Measurements from ENCODE around the gene KRT35. TPM values are rescaled to one million over a fixed set of nuclear protein-coding genes. Genes with fewer than 3 reads are reported as not detected.

KRT35 gene
- total and polyA plus RNA-seq, 4 experiments from 2014 or later: not detected

GRCh38 chr17:41483991-41484826 lies 3.3 kb upstream of the KRT35 start:
- Histone ChIP-seq H3K27ac (ENCODE audit: low read depth, low read length) (no peak overlapping the region), H3K4me3 (ENCODE audit: low read length in 2 of 2) (no peak overlapping the region), H3K27me3 (ENCODE audit: insufficient read depth, low read length) (no peaks in the 10 kb centered on the region), H3K9me3 (ENCODE audit: control insufficient read depth in 1 of 2, low read length in 2 of 2) (no peaks in the 10 kb centered on the region), H3K4me1 (ENCODE audit: insufficient read depth, low read length) (no peaks in the 10 kb centered on the region), H3K36me3 (ENCODE audit: insufficient read depth, low read length) (no peaks in the 10 kb centered on the region)
- intact Hi-C loops (cut with micrococcal nuclease): no loop called here
- no peaks in the 10 kb centered on the region for H3K9me3 Mint-ChIP-seq
- ChIA-PET POLR2A (ENCODE audit: partially characterized antibody) (no interaction called here), CTCF (ENCODE audit: partially characterized antibody) (interaction anchor here (0.6 to 1.3 kb wide), 3 partner anchors 65 to 162 kb away, joined by 3 read pairs; no protein-coding TSS in a partner anchor)
- DNase-seq: no peak
- no peak overlapping the region for H3K4me3 Mint-ChIP-seq
- no peaks in the 10 kb centered on the region for H3K4me1 Mint-ChIP-seq
- H3K27me3 Mint-ChIP-seq: no peaks in the 10 kb centered on the region
- H3K27ac Mint-ChIP-seq: no peak overlapping the region
- H3K36me3 Mint-ChIP-seq: no peaks in the 10 kb centered on the region

GRCh38 chr17:41483531-41483930 lies 2.6 kb upstream of the KRT35 start:
- POLR2A ChIA-PET (ENCODE audit: partially characterized antibody): no interaction called here
- Mint-ChIP-seq H3K9me3 (no peaks in the 10 kb centered on the region), H3K27ac (peak overlapping the region in 2 of 7 donors; percentile 13 to 81), H3K27me3 (no peaks in the 10 kb centered on the region), H3K4me3 (no peak overlapping the region), H3K36me3 (no peaks in the 10 kb centered on the region), H3K4me1 (no peaks in the 10 kb centered on the region)
- no peaks in the 10 kb centered on the region for H3K9me3 ChIP-seq (ENCODE audit: control insufficient read depth in 1 of 2, low read length in 2 of 2)
- CTCF ChIA-PET (ENCODE audit: partially characterized antibody): interaction anchor here (0.8 to 1.3 kb wide), 2 partner anchors 65 to 93 kb away, joined by 3 read pairs; no protein-coding TSS in a partner anchor
- no peaks in the 10 kb centered on the region for H3K36me3 ChIP-seq (ENCODE audit: insufficient read depth, low read length)
- no peaks in the 10 kb centered on the region for H3K27me3 ChIP-seq (ENCODE audit: insufficient read depth, low read length)
- H3K4me1 ChIP-seq (ENCODE audit: insufficient read depth, low read length): no peaks in the 10 kb centered on the region
- no peak for DNase-seq
- H3K4me3 ChIP-seq (ENCODE audit: low read length in 2 of 2): no peak overlapping the region
- no peak overlapping the region for H3K27ac ChIP-seq (ENCODE audit: low read depth, low read length)
- intact Hi-C loops (cut with micrococcal nuclease): no loop called here

DNA sequence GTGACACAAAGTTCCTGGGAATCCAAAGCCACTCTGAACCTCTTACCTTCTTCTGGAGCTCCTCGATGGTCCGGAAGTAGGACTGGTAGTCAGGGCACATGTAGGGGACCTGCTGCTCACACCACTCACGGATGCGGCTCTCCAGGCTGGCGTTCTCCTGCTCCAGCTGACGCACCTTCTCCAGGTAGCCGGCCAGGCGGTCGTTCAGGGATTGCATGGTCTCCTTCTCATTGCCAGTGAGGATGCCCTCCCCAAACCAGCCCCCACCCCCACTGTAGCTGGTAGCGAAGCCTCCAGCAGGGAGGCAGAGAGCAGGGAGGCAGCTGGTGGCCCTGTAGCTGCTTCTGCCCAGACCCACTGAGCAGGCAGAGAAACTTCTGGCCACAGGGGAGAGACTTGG lies 370 bp downstream of the KRT35 start:
- Histone ChIP-seq H3K4me3 (ENCODE audit: low read length in 2 of 2) (no peak overlapping the region), H3K4me1 (ENCODE audit: insufficient read depth, low read length) (no peaks in the 10 kb centered on the region), H3K27ac (ENCODE audit: low read depth, low read length) (no peak overlapping the region), H3K27me3 (ENCODE audit: insufficient read depth, low read length) (no peaks in the 10 kb centered on the region), H3K36me3 (ENCODE audit: insufficient read depth, low read length) (no peaks in the 10 kb centered on the region), H3K9me3 (ENCODE audit: control insufficient read depth in 1 of 2, low read length in 2 of 2) (no peaks in the 10 kb centered on the region)
- Mint-ChIP-seq H3K9me3 (no peaks in the 10 kb centered on the region), H3K27me3 (no peaks in the 10 kb centered on the region), H3K4me3 (no peak overlapping the region), H3K4me1 (no peaks in the 10 kb centered on the region), H3K27ac (no peak overlapping the region), H3K36me3 (no peaks in the 10 kb centered on the region)
- ChIA-PET POLR2A (ENCODE audit: partially characterized antibody) (no interaction called here), CTCF (ENCODE audit: partially characterized antibody) (interaction anchor here (1.2 kb wide), 1 partner anchor 9 kb away, joined by 3 read pairs; the partner anchor contains the start of gene KRT36)
- no peak for DNase-seq
- intact Hi-C loops (cut with micrococcal nuclease): no loop called here

DNA sequence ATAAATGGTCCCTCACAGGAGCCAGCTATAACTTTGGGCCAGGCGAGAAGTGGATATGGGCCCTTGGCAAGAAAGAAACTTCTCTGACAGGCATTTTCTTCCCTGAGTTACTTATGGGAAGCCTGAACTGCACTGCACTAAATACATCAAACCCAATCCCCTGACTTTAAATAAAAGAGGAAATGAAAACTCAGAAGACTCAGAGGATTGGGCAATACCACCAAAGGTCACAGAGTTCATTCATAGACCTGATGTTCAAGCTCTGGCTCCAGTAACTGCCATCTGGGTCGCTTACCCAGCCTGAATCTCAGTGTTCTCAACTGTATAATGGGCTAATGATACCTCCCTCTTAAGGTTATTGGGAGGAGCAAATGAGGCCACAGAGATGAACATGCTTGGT lies 815 bp downstream of the KRT35 start:
- no peak for DNase-seq
- H3K27me3 ChIP-seq (ENCODE audit: insufficient read depth, low read length): no peaks in the 10 kb centered on the region
- no peak overlapping the region for H3K4me3 ChIP-seq (ENCODE audit: low read length in 2 of 2)
- Mint-ChIP-seq H3K27me3 (no peaks in the 10 kb centered on the region), H3K27ac (no peak overlapping the region), H3K4me1 (no peaks in the 10 kb centered on the region), H3K9me3 (no peaks in the 10 kb centered on the region), H3K36me3 (no peaks in the 10 kb centered on the region), H3K4me3 (no peak overlapping the region)
- no peaks in the 10 kb centered on the region for H3K36me3 ChIP-seq (ENCODE audit: insufficient read depth, low read length)
- intact Hi-C loops (cut with micrococcal nuclease): no loop called here
- H3K4me1 ChIP-seq (ENCODE audit: insufficient read depth, low read length): no peaks in the 10 kb centered on the region
- H3K9me3 ChIP-seq (ENCODE audit: control insufficient read depth in 1 of 2, low read length in 2 of 2): no peaks in the 10 kb centered on the region
- H3K27ac ChIP-seq (ENCODE audit: low read depth, low read length): no peak overlapping the region
- CTCF ChIA-PET (ENCODE audit: partially characterized antibody): interaction anchor here (1.2 kb wide), 1 partner anchor 10 kb away, joined by 3 read pairs; the partner anchor contains the start of gene KRT36
- POLR2A ChIA-PET (ENCODE audit: partially characterized antibody): no interaction called here

DNA sequence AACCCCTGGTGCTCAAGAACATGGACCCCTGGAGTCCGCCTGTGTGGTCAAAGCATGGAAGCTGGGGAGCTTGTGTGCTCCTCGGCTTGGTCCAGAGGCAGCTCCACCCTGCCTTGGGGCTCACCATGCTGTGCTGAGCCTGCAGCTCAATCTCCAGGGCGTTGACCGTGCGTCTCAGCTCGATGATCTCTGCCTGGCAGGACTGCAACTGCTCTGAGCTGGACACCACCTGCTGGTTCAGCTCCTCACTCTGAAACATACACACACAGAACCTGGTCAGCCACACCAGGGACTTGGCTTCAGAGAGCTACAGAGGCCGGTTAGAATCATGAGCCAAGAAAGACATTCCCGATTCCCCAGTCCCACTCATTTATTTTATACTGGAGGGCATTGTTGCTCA lies 2.7 kb downstream of the KRT35 start:
- ChIA-PET POLR2A (ENCODE audit: partially characterized antibody) (no interaction called here), CTCF (ENCODE audit: partially characterized antibody) (interaction anchor here (1.7 kb wide), 1 partner anchor 11 kb away, joined by 4 read pairs; the partner anchor contains the start of gene KRT32)
- Mint-ChIP-seq H3K36me3 (no peaks in the 10 kb centered on the region), H3K27ac (no peak overlapping the region), H3K27me3 (no peaks in the 10 kb centered on the region), H3K9me3 (no peaks in the 10 kb centered on the region), H3K4me1 (no peaks in the 10 kb centered on the region), H3K4me3 (no peak overlapping the region)
- H3K27me3 ChIP-seq (ENCODE audit: insufficient read depth, low read length): no peaks in the 10 kb centered on the region
- H3K9me3 ChIP-seq (ENCODE audit: control insufficient read depth in 1 of 2, low read length in 2 of 2): no peaks in the 10 kb centered on the region
- H3K4me1 ChIP-seq (ENCODE audit: insufficient read depth, low read length): no peaks in the 10 kb centered on the region
- no peak for DNase-seq
- H3K4me3 ChIP-seq (ENCODE audit: low read length in 2 of 2): no peak overlapping the region
- intact Hi-C loops (cut with micrococcal nuclease): no loop called here
- no peak overlapping the region for H3K27ac ChIP-seq (ENCODE audit: low read depth, low read length)
- H3K36me3 ChIP-seq (ENCODE audit: insufficient read depth, low read length): no peaks in the 10 kb centered on the region

GRCh38 chr17:41476866-41477815 lies 3.8 kb downstream of the KRT35 start:
- Histone ChIP-seq H3K27me3 (ENCODE audit: insufficient read depth, low read length) (no peaks in the 10 kb centered on the region), H3K27ac (ENCODE audit: low read depth, low read length) (no peak overlapping the region), H3K4me1 (ENCODE audit: insufficient read depth, low read length) (no peaks in the 10 kb centered on the region), H3K4me3 (ENCODE audit: low read length in 2 of 2) (no peak overlapping the region), H3K9me3 (ENCODE audit: control insufficient read depth in 1 of 2, low read length in 2 of 2) (no peaks in the 10 kb centered on the region), H3K36me3 (ENCODE audit: insufficient read depth, low read length) (no peaks in the 10 kb centered on the region)
- CTCF ChIA-PET (ENCODE audit: partially characterized antibody): interaction anchor here (1.7 kb wide), 1 partner anchor 10 kb away, joined by 4 read pairs; the partner anchor contains the start of gene KRT32
- POLR2A ChIA-PET (ENCODE audit: partially characterized antibody): no interaction called here
- Mint-ChIP-seq H3K27me3 (no peaks in the 10 kb centered on the region), H3K36me3 (no peaks in the 10 kb centered on the region), H3K27ac (peak overlapping the region in 1 of 7 donors; percentile 18), H3K9me3 (peaks cover 0 to 2% (median 0%) of the 10 kb centered on the region in 8 donors), H3K4me3 (no peak overlapping the region), H3K4me1 (no peaks in the 10 kb centered on the region)
- DNase-seq: no peak
- intact Hi-C loops (cut with micrococcal nuclease): no loop called here

DNA sequence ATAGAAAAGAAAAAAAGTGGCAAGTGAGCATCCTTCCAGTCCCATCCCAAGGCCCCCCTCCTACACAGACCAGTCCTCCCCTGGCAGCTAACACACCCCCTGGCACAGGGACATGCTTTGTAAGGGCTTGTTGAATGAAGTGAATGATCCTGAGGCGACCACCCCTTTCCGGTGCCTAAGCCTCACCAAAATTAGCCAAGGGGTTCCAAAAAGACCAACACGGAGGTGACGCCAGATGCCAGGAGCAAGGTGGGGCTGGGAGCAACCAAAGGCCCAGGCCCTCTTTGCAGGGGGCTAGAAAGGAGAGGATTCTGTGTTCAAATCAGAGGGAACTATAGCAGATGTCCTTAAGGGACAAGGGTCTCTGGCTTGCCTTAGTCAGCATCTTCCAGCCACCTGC lies 5.5 kb downstream of the KRT35 start:
- CTCF ChIA-PET (ENCODE audit: partially characterized antibody): no interaction called here
- H3K4me1 ChIP-seq (ENCODE audit: insufficient read depth, low read length): no peaks in the 10 kb centered on the region
- DNase-seq: no peak
- no peak overlapping the region for H3K27ac Mint-ChIP-seq
- peaks cover 0 to 4% (median 0%) of the 10 kb centered on the region in 8 donors for H3K9me3 Mint-ChIP-seq
- H3K4me1 Mint-ChIP-seq: no peaks in the 10 kb centered on the region
- no peaks in the 10 kb centered on the region for H3K9me3 ChIP-seq (ENCODE audit: control insufficient read depth in 1 of 2, low read length in 2 of 2)
- no peak overlapping the region for H3K27ac ChIP-seq (ENCODE audit: low read depth, low read length)
- H3K4me3 Mint-ChIP-seq: no peak overlapping the region
- no peaks in the 10 kb centered on the region for H3K27me3 ChIP-seq (ENCODE audit: insufficient read depth, low read length)
- H3K27me3 Mint-ChIP-seq: no peaks in the 10 kb centered on the region
- POLR2A ChIA-PET (ENCODE audit: partially characterized antibody): no interaction called here
- no peaks in the 10 kb centered on the region for H3K36me3 Mint-ChIP-seq
- intact Hi-C loops (cut with micrococcal nuclease): no loop called here
- H3K36me3 ChIP-seq (ENCODE audit: insufficient read depth, low read length): no peaks in the 10 kb centered on the region
- no peak overlapping the region for H3K4me3 ChIP-seq (ENCODE audit: low read length in 2 of 2)

All from CD4-positive, alpha-beta memory T cell (primary cell).